Cardiac fibroblast (primary cell): ENCODE data around the gene ARHGAP21.

Source experiments
- DNase-seq, 2 donors: peaks; one replicate each; pipeline versions ENCODE4 v3.0.0 to v3.0.0-alpha.2; 2010; ENCODE audit warnings: low read depth in 2 of 2
- H3K4me3 ChIP-seq, 2 donors: replicated peaks in 1 of 2; 1 replicate in 1 of 2; 2 replicates in 1 of 2; pipeline ENCODE4 v1.5.1; 2011; ENCODE audit warnings: low read depth in 2 of 2, low read length in 2 of 2, mild to moderate bottlenecking in 2 of 2, moderate library complexity in 1 of 2
- TF ChIP-seq, protein P1 (sequence below): IDR thresholded peaks from one replicate; pipeline ENCODE4 v1.5.1; 2011; ENCODE audit warnings: low read depth, mild to moderate bottlenecking, low read length, inconsistent platforms

The ARHGAP21 gene

GRCh38 chr10:24553051-24553612 is 170.6 kb downstream of the ARHGAP21 start:
- H3K4me3 ChIP-seq, result no peak overlapping the region
- TF ChIP-seq, protein P1, sequence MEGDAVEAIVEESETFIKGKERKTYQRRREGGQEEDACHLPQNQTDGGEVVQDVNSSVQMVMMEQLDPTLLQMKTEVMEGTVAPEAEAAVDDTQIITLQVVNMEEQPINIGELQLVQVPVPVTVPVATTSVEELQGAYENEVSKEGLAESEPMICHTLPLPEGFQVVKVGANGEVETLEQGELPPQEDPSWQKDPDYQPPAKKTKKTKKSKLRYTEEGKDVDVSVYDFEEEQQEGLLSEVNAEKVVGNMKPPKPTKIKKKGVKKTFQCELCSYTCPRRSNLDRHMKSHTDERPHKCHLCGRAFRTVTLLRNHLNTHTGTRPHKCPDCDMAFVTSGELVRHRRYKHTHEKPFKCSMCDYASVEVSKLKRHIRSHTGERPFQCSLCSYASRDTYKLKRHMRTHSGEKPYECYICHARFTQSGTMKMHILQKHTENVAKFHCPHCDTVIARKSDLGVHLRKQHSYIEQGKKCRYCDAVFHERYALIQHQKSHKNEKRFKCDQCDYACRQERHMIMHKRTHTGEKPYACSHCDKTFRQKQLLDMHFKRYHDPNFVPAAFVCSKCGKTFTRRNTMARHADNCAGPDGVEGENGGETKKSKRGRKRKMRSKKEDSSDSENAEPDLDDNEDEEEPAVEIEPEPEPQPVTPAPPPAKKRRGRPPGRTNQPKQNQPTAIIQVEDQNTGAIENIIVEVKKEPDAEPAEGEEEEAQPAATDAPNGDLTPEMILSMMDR, result no peak
- DNase-seq, result no peak

DNA sequence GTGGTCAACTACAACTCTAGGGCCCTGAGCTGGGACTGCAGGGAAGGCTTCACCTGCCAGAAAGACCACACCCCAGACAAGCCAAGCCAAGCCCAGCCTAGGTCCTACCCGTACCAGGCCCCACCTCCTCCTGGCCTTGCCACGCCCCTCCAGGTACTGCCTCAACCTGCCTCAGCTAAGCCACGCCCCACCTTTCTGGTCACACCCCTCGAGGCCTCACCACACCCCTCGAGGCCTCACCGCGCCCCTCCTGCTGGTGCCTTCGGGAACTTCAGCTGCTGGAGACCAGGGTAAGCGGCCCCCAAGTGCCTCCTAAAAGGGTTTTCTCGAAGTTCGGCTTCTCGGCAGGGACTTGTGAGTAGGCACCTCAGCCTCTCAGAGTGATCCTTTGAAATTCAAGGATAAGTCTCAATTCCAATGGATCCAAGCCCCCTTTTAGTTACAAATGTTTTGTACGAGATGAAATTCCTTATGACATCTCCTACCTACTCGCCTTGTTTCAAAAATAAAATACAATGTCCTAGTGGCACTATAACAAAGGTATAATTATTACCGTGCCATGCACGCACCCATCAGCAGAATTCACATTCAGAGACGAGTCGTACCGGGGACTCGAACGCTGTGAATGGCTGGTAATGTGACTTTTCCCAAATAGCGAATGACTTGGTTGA is 171.2 kb downstream of the ARHGAP21 start:
- TF ChIP-seq, protein P1, result peak; percentile 44
- no peak overlapping the region for H3K4me3 ChIP-seq
- DNase-seq, result peak in 1 of 2 donors; percentile 10

GRCh38 chr10:24551161-24551560 is 172.5 kb downstream of the ARHGAP21 start:
- H3K4me3 ChIP-seq, result no peak overlapping the region
- TF ChIP-seq, protein P1, result no peak
- DNase-seq, result no peak

- DNase-seq, result no peak
- no peak overlapping the region for H3K4me3 ChIP-seq
- TF ChIP-seq, protein P1, result no peak
These were observed 173.0 kb downstream of the ARHGAP21 start for GRCh38 chr10:24550680-24551079.

DNA sequence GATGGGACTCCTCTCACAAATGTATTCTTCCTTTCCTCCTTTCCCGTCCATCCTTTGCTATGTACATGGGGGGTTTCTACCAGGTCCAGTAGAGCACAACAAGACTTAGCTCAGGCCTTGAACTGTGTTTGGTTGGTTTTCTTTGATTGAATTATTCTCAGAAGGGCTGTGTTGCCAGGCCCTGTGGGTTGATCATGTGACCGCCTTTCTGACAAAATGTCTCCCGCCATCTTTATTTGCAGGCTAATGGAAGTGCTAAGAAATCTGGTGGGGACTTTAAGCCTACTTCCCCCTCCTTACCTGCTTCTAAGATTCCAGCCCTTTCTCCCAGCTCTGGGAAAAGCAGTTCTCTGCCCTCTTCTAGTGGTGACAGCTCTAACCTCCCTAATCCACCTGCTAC is 178.1 kb downstream of the ARHGAP21 start:
- DNase-seq, result no peak
- no peak overlapping the region for H3K4me3 ChIP-seq
- TF ChIP-seq, protein P1, result no peak

DNA sequence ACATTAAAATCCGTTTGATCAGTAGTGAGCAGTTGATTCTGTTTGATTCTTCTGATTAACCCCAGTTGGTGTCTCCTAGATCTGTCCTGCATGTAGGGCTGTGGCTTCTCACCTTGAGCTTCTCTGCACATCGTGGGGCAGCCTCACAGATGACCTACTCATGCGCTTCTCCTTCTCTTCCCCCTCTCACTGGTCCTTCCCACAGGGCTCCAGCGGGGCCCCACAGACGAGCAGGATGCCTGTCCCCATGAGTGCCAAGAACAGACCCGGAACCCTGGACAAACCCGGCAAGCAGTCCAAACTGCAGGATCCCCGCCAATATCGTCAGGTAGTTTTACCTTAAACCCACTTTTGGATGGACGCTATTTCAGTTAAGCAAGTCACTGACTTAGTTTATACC is 178.9 kb downstream of the ARHGAP21 start:
- TF ChIP-seq, protein P1, result no peak
- no peak overlapping the region for H3K4me3 ChIP-seq
- no peak for DNase-seq
